OCI-LY7 (cell line): ENCODE results near the gene RXFP2.

Experiments
- CTCF ChIP-seq: fragments of 200-600 bp; sonication (generic); conservative IDR thresholded peaks from 2 replicates; pipeline ENCODE4 v1.5.1; 2014; ENCODE audit warnings: mild to moderate bottlenecking, antibody characterized with exemption, low read length, moderate library complexity, mixed read lengths
- EZH2phosphoT487 ChIP-seq: fragments of 200-600 bp; sonication (generic); IDR thresholded peaks from 2 replicates; pipeline ENCODE4 v1.6.1; 2018; ENCODE audit warnings: low read depth, borderline replicate concordance, mild to moderate bottlenecking, mixed run types, antibody characterized with exemption, low read length, moderate library complexity, mixed read lengths

- TF ChIP-seq CTCF (no peak), EZH2phosphoT487 (no peak)
Measured at GRCh38 chr13:31755803-31756212, 16.5 kb downstream of the RXFP2 start.
